MM.1S (cell line): ENCODE data around the gene SAMD5.

Experiments
- EZH2 ChIP-seq: fragments of 300-600 bp; sonication (generic); optimal IDR thresholded peaks from 2 replicates; pipeline ENCODE3; 2017; ENCODE audit warnings: low read depth, mild to moderate bottlenecking, antibody characterized with exemption, low read length, mixed read lengths
- EZH2phosphoT487 ChIP-seq: fragments of 300-600 bp; sonication (generic); IDR thresholded peaks from 2 replicates; pipeline ENCODE4 v1.6.1; 2018; ENCODE audit warnings: antibody characterized with exemption, low read length
- TF ChIP-seq, protein P1 (sequence below): fragments of 300-600 bp; sonication (generic); IDR thresholded peaks from 2 replicates; pipeline ENCODE4 v1.5.1; 2016; ENCODE audit warnings: antibody characterized with exemption, low read length, mixed read lengths

DNA sequence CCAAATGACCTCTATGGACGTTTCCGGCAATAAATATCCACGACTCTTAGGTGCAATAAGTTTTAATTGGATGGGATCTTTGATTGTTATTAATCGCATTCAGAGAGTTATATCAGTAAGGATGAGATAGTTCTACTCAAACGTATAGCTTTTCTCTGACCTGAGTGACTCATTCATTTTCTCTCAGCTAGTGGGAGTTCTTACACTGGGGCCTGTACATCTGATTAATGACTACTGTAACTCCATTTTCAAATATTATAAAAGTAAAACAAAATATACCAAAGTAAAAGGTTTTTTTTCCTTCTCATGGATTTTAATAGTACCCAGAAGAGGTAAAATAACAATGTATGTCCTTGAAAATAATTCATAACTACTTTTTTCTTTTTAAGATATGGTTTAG is 41.1 kb upstream of the SAMD5 start:
- TF ChIP-seq, protein P1, sequence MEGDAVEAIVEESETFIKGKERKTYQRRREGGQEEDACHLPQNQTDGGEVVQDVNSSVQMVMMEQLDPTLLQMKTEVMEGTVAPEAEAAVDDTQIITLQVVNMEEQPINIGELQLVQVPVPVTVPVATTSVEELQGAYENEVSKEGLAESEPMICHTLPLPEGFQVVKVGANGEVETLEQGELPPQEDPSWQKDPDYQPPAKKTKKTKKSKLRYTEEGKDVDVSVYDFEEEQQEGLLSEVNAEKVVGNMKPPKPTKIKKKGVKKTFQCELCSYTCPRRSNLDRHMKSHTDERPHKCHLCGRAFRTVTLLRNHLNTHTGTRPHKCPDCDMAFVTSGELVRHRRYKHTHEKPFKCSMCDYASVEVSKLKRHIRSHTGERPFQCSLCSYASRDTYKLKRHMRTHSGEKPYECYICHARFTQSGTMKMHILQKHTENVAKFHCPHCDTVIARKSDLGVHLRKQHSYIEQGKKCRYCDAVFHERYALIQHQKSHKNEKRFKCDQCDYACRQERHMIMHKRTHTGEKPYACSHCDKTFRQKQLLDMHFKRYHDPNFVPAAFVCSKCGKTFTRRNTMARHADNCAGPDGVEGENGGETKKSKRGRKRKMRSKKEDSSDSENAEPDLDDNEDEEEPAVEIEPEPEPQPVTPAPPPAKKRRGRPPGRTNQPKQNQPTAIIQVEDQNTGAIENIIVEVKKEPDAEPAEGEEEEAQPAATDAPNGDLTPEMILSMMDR: no peak
- TF ChIP-seq EZH2phosphoT487 (no peak), EZH2 (no peak)
